ENCODE data around the gene TRAPPC3L.
"Not testable (repeated sequence)": the region's sequence is repeated elsewhere in the genome, so short reads cannot be mapped to it uniquely, and the experiment has no call there.

The TRAPPC3L gene

DNA sequence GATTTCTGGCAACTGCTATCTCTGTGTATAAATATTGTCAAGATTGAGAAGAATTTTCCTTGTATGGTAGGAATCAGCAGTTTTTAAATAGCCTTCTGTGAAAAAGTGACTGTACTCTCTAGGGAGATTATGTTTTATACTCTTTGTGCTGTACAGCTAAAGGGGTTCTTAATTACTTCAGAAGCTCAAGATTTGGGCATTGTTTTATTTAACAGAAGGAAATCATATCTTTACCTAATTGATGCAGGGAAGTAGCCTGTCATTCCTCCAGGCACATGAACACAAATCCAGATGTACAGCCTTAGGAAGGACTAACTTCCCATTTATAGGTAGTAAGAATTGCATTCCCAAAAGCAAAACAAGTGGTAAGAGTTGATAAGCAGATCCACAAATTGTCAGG, 32.8 kb downstream of the TRAPPC3L start:
- no peak for FAIRE-seq

DNA sequence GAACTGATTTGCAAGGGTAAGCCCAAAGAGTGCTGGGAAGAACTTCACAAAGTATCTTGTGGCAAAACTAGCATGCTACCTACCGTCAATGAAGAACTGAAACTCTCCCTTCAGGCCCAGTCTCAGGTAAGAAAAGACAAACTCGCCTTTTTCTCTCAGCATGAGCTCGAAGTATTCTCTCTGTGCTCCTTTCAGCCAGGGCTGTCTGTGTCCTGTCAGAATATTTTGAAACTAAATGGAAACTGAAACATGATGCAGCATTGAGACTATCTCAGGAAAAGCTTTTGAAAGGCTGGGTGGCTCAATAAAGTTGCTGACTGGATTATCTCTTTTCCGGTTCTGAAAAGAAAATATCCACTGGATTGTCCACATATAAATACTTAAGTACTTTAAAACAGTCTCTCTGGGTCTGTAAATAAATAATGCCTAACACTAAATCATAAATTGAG, 33.3 kb downstream of the TRAPPC3L start:
- FAIRE-seq: no peak

DNA sequence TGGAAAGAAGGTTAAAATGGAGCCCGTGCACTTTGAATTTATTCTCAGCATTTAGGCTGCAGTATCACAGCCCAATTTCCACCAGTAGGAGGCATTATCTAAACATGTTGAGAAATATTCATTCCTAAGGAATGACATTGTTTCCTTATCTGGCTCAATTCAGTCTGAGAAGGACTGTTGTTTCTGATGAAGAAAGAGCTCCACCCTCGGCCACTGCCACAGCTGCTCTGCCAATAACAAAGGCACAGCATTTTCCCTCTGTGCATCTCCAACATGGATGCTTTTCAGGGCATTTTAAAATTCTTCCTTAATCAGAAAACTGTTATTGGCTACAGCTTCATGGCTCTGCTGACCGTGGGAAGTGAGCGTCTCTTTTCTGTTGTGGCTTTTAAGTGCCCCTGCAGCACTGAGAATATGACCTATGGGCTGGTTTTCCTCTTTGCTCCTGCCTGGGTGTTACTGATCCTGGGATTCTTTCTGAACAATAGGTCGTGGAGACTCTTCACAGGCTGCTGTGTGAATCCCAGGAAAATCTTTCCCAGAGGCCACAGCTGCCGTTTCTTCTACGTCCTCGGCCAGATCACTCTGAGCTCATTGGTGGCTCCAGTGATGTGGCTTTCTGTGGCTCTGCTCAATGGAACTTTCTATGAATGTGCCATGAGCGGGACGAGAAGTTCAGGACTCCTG, 33.9 kb downstream of the TRAPPC3L start, which contains the start of gene CALHM5:
TSS of gene CALHM5 (plus strand) at position 216 of the 687 bp plus-strand sequence. CDS start at position 274, 58 bp downstream.
- no peak for FAIRE-seq

DNA sequence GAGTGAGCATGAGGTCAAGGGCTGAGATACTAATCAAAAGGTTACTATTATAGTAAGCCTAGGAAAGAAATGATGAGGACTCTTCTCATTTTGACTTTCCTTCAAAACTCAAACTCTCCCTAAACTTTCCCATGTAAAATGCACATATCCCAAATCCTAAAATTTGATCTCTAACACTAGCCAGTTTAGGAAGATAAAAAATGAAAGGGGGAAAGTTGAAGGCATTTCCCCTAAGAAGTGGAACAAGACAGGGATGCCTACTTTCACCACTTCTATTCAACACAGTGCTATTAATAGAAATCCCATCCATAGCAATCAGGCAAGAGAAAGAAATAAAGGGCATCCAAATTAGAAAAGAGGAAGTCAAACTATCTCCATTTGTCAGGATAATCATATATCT, 37.0 kb downstream of the TRAPPC3L start:
- no peak for FAIRE-seq

DNA sequence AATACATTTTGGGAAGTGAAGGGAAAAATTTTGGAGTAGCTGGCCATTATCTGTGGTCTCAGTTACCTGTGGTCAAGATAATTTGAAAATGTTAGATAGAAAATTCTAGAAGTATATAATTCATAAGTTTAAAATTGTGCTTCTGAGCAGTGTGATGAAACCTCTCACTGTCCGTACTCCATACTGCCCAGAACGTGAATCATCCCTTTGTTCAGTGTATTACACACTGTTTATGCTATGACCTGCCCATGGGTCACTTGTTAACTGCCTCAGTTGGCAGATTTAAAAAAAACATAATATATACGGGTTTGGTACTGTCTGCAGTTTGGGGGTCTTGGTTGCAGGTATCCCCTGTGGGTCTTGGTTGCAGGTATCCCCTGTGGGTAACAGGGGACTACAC, 38.2 kb downstream of the TRAPPC3L start:
- no peak for FAIRE-seq

DNA sequence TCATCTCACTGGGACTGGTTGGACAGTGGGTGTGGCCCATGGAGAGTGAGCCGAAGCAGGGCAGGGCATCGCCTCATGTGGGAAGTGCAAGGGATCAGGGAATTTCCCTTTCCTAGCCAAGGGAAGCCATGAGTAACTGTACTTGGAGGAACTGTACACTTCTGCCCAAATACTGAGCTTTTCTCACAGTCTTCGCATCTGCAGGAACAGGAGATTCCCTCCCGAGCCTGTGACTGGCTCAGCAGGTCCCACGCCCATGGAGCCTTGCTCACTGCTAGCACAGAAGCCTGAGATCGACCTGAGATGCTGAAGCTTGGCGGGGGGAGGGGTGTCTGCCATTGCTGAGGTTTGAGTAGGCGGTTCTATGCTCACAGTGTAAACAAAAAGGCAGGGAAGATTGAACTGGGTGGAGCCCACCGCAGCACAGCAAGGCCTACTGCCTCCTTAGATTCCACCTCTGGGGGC, 44.5 kb downstream of the TRAPPC3L start:
- FAIRE-seq: no peak

DNA sequence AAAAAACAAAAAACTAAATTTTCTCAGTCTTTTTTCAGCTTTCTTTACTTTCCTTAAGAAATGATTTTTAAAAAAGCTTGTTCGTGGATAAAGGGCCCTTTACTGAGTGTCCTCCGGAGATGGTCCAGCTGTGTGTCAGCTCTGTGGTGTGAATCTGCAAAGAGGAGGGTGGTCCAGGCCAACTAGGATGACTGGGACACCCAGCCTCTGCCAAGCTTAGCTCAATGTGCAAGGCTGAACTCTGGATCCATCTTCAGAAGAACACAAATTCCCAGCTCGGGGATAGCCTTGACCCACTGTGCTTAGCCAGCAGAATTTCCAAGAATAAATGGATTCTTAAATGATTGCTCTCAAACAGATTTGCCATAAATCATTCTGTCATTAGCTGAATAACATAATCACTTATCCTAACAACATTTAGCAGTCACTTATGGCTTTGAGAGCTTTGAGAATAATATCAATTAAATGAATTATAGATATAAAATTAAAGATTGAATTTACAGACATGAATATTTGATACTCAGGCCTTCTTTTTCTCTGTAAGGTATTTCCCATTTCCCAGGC, 48.3 kb downstream of the TRAPPC3L start:
- FAIRE-seq: no peak

DNA sequence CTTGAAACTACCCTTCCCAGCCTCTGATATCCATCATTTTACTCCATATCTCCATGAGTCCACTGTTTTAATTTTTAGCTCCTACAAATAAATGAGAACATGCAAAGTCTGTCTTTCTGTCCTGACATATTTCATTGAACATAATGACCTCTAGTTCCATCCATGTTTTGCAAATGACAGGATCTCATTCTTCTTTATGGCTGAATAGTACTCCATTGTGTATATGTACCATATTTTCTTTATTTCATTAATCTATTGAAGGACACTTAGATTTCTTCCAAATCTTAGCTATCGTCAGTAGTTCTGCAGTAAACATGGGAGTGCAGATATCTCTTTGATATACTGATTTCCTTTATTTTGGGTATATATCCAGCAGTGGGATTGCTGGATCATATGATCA, 50.3 kb downstream of the TRAPPC3L start:
- FAIRE-seq: not testable (repeated sequence)

DNA sequence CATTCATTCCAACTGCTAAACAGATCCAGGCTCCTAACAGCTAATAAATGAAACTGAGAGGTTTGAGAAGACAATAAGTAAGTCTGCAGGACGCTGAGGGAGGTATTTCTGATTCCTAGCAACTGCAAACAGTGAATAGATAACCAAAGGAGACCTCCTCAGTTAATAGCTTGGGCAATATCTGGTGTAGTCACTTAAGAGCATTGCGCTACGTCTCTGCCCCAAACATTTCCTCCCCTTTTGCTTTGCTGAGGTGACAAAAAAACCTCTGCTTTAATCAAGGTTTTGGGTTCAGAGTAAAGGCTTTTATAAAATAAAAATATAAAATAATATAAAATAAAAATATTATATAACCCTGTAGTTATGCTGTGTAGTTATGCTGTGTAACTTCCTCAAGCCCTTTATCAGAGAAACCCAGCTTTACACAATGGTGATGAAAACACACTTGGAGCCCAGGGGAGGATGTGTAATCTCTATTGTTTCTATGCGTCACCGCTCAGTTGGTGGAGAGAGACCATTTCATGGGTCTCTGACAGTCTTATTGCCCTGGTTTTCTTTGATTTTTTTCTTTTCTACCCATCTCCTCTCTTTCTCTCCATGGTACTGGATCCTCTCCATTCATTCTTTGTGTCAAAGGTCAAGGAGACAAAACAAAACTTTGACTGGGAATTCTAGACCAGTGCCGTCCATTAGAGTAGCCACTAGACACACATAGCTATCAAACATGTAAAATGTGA, 53.0 kb downstream of the TRAPPC3L start:
- FAIRE-seq: no peak

DNA sequence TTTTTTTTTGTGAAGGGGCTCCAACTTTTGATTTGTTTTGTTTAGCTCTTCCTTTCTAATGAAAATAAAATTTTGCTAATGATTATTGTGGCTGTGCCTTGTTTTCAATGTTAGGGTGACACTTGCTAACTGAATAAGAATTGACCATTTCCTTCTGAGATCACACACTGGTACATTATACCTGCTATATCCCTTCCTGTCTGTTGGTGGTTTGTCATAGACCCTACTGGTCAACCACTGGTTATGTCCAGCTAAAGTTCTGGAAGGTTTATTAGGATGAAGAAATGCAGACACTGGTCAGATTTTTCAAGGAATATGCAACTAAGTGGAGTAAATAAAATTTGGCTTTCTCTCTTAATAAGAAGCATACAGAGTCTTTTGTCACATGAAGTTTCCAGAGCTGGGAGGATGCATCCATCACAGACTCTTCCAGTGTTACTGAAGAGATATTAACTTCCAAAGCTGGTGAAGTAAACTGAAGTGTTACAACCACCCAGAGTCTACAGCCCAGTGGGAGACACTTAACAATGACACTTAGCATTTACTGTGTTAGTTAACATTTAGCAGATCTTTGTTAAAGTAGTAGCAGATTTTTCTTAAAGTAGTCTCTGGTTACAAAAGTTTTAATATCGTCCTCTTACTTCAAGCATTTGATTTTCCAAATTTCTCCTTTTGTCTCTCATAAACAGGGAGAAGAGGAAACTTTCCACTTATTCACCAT, 53.7 kb downstream of the TRAPPC3L start:
- FAIRE-seq: no peak

DNA sequence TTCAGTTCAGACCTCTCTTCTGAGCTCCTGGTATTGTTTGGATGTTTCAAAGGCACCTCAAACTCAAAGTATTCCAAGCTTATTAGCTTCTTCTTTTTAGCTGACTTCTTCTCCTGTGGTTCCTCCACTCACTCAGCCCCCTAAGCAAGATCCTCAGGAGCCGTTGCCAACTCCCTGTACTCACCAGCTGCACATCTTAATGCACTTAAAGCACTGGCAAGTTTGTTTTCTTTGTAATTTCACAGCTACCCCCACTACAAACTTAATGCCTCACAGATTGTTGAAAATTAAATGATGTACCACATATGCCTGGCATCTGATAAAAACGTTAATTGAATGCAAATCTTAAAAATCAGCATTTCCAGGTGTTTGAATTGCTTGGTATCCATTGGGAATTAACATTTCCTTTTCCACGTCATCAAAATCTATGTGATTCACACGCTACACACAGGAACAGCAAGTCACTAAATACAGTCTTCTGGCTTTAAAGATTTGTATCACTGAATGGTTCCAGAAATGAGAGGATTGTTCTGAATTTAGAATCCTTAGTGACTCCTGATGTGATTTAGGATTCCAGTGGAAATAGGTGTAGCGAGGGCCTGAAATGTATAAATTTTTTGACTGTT, 59.8 kb downstream of the TRAPPC3L start:
- FAIRE-seq: no peak

DNA sequence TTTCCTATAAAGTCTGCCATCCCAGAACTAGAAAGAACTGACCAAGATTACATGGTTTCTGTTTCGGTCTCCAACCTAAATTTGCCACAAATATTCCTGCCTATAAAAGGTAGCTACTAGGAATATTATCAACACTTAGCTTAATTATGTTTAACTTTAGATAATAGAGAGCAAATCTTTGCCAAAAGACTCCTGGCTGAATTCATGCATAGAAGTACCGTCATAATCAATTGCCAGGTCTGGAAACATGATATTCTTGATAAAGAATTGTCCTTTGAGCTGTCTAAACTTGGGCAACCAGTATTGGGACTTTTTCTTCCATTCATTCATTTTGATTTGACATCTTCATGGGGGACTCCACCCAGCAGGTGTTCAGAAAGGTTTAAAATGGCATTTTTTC, 61.9 kb downstream of the TRAPPC3L start:
- no peak for FAIRE-seq

DNA sequence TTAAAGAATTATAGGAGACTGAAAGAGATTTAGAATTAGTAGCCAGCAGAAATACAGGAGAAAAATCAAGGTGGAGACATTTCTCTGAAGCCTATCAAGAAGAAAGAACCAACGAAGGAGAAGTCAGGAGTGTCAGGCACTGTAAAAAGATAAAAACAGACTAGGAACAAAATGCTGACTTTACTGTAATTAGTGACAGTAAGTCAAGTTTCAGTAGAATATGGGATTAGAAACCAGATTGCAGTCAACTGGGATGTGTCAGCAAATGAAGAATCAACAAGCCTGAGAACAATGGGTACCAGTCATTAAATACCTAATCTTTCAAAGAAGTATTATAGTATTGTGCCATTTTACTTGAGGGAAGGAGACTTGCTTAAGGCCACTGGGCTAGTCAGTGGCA, 62.7 kb downstream of the TRAPPC3L start:
- no peak for FAIRE-seq

DNA sequence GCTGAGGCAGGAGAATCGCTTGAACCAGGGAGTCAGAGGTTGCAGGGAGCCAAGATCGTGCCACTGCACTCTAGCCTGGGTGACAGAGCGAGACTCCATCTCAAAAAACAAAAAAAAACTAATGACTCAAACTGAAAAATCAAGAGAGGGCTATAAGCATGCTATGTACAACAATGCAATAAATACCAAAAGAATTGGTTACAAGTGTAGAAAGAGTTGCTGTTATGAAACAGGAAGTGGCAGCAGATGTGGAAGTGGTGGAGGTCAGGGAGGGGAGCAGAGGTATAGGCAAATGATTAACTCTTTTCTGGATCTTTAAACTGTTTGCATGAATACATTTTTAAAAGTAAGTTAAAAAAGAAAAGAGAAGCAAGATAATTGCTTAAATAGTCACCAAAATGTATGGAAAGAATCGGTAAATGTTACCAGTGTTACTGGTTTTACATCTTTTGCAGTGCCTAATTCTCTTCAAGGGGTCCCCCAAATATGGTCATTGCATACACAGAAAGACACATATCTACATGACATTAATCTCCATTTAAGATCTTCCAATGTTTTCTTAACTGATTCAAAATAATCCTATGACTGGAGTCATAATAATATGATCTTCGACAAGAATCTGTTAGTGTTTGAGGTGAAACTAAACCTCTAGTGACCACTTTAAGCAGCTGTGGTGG, 69.3 kb downstream of the TRAPPC3L start:
- FAIRE-seq: no peak

DNA sequence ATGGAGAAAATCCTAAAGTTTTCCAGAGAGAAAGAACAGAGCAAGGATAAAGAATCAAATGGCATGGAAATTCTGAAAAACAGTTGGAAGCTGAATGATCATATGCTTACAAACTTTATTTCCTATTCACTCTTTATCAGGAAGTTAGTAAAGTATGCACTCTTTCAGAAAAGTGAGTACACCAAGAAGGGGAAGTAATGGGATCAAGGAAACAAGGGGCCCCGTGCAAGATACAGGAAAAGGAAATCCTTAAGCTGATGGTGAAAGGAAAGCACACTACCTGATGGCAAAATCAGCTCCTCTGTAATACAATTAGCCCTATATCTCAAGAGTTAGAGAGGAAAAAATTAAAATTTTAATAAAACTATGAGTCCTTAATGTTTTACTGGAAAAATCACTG, 70.3 kb downstream of the TRAPPC3L start:
- FAIRE-seq: no peak

DNA sequence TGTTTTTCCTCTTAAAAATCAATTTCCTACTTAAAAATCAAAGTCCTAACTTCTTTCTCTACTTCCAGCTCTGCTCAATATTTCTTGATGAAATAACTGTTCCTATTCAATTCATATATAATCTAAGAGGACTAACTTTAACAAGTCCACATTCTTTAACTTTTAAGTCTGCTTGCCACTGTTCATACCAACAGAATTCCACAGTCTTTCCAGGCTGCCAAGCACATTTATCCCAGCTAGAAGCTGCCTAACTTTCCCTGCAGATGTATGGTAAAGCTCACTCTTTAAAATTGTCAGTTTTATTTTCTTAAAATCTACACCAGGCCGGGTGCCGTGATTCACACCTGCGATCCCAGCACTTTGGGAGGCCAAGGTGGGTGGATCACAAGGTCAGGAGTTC, 72.8 kb downstream of the TRAPPC3L start:
- FAIRE-seq: no peak

DNA sequence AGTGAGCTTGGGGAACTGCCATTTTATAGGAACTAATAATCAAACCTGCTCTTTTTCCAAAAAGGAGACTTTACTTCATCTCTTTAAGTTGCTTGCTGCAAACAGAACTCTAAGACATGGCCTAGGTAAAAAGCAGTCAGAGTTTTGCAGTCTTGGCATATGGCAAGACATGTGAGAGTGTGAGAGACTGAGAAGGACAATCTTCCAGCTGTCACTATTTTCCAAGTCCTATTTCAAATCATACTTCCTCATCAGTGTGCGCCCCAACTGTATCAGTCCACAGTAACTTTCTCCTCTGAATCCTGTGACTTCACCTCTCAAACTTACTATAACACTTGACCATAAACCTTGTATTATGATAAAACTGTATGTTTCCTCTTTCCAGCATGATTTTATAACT, 74.0 kb downstream of the TRAPPC3L start:
- FAIRE-seq: no peak

DNA sequence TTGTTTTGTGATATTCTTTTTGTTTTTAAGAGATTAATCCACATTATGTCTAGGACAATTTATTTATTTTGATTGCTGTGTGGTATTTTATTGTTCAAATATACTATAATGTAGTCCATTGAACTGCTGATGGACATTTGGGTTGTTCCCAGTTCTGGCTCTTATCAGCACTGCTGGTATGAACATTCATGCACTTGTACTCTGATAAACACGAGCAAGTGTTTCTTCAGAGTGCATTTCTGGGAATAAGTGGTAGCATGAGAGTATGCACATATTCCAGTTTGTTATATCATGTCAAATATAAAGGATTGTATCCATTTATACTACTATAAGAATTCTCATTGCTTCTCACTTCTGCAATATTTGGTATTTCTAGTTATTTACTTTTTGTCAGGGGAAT, 77.2 kb downstream of the TRAPPC3L start:
- no peak for FAIRE-seq

DNA sequence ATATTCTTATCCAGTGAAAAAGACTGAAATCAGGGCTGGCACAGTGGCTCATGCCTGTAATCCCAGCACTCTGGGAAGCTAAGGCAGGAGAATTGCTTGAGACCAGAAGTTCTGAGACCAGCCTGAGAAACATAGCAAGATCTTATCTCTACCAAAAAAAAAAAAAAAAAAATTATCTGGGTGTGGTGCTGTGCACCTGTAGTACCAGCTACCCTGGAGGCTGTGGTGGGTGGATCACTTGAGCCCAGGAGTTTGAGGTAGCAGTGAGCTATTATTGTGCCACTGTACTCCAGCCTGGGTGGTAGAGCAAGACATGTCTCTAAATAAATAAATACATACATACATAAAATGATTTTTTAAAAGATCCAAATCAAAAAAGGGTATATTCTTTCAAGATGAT, 78.0 kb downstream of the TRAPPC3L start:
- no peak for FAIRE-seq

DNA sequence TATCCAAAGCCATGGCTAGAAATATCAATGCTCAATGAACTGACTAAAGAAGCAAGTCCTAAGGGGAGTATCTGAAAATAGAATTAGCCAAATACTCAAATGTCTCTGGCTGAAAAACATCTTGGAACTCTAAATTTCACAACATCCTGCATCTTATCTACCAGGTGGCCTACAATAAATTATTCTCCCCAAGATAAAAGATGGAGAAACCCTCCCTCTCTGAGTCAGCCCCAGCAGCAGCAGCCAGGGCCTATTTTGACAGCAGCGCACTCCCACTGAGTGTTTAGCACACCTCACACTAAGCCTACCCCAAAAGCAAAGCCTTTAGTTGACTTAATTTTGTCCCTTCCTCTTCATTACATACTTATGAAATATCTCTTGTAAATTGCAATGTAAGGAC, 78.4 kb downstream of the TRAPPC3L start:
- FAIRE-seq: no peak

DNA sequence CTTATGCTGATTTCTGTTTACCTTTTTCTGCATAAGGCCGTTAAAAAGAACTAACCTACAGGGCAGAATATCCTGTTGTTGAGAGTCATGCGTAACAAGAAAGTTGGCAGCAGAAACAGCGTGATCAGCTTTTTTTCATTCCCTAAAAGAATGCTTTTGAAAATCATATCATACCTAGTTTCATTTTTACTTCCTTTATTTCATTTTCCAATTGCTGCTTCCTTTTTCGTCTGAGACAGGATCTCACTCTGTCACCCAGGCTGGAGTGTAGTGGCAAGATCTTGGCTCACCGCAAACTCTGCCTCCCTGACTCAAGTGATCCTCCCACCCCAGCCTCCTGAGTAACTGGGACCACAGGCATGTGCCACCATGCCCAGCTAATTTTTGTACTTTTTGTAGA, 80.2 kb downstream of the TRAPPC3L start:
- FAIRE-seq: no peak

DNA sequence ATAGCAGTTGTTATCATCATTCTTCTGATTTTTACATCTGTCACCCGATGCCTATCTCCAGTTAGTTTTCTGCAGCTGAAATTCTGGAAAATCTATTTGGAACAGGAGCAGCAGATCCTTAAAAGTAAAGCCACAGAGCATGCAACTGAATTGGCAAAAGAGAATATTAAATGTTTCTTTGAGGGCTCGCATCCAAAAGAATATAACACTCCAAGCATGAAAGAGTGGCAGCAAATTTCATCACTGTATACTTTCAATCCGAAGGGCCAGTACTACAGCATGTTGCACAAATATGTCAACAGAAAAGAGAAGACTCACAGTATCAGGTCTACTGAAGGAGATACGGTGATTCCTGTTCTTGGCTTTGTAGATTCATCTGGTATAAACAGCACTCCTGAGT, 82.2 kb downstream of the TRAPPC3L start:
- FAIRE-seq: no peak

Measured in colon (tissue), 2 donors.